Raji (cell line): Measurements from ENCODE around the gene RNU6-1.

Source experiments
- POLR2A ChIP-seq: IDR thresholded peaks from 2 replicates; pipeline ENCODE4 v1.6.1; 2011; ENCODE audit warnings: low read depth, low read length, control low read depth; ENCODE audit not compliant: insufficient read depth

Gene RNU6-1

DNA sequence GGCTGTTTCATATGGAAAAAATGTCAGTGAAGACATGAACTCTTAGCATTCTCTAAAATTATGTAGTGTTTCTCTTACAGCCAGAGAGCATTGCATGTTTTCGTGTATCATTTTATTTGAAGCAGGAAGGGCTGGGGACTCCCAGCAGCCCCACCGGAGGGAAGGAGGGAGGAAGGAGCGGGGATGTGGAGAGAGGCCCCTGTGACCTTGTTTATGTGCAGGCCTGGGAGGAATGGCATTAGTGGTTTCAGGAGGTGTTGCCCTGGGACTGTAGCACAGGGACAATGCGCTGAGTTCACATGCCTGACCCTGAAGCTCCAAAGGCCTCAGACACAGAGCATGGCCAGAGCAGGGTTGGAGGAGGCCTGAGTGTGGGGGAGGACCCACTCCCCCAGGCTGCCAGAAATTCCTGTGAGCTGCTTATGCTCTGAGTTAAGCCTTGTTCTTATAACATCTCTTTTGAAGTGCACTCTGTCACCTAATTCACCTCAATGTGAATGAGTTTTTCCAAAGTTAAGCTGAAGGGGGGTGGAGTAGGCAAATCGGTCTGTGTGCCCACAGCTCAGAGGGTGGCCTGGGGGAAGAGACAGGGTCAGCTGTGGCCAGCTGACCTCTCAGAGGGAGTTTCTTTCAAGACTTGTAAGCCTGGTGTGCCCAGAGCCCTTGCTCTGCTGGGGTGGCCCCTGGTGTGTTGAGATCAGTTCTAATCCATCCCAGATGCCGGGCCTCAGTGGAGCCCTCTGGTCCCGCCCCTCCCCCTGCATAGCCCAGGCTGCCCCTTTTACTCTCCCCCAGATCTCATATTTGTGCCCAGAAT is 3.9 kb upstream of the RNU6-1 start:
- no peak for TF ChIP-seq POLR2A

DNA sequence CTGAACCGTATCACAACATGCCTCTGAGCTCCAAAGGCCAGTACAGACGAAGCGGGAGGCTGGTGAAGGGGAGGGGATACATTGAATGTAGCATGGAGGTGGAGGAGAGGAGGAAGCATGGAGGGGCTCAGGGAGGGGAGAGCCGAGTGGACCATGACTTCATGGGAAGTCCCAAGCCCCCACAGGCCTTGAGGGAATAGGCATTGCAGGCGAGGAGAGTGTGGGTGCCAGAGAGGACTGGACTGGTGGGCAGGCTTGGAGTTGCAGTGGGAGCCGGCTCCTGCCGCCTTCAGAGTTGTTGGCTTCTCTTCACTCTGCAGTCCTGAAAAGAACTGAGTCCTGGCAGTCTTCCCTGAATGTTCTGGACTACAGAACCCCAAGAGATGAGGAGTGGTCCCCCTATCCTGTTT is 3.3 kb upstream of the RNU6-1 start:
- TF ChIP-seq POLR2A: no peak

DNA sequence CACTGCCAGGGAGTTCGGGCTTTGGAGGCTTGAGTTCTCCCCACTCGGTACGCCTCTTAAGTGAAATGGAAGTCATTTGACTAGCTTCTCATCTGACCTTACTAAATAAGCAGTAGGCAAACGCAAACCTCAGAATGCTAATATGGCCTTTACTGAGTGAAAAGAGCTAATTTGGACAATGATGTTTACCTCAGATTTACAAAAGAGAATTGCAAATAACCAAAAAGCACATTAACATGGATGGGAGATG is 1.6 kb upstream of the RNU6-1 start:
- no peak; the same call in 1 of the 2 replicates for TF ChIP-seq POLR2A

DNA sequence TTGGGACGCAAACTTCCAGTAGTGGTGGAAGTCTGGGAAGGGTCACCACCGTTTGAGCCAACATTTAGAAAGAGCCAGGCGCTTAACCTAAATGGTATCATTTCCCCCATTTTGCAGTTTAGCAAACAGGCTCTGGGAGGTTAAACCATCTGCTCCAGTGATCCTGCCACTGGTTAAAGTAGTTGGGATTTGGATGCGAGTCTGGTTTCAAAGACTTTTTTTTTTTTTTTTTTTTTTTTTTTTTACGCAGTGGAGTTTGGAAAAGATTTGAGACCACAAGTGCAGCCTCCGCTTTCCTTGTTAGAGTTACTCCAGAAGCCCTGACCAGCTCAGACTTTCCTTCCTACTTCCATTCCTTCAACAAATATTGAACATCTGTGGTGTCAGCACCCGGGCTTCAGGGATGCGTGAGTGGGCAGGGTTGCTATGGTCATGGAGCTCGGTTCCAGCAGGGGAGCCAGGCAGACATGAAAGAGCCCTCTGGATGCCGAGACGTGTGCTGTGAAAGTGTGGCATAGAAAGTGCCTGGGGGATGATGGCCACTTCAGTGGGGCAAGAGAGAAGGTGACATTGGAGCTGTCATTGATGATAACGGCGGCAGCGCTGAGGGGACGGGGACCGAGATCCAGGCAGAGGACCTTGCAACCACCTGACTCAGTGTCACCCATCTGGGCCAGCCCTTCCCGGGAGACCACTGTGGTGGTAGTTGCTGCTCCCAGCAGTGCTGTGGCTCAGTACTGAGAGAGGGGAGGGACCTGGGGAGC is 1.1 kb upstream of the RNU6-1 start:
- TF ChIP-seq POLR2A: peak; percentile 43; the same call in 1 of the 2 replicates

DNA sequence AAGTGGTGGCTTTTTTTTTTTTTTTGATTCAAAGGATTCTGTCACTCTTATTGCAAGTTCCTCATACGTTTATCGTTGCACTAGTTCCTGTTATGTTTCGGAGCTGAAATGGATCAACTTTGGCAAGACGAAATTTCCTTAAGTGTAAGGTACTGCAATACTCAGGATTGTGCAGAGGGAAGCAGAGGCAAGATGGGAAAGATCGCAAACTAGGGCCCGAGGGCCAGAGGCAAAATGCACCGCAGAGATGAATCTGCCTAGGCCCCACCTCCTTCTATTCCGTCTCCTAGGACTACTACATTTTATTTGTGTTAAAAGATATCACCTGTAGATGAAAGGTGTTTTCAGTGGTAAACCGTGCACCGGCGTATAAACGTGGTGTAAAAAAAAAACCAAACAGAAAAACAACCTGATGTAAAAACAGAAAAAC is 331 bp downstream of the RNU6-1 start:
- no peak for TF ChIP-seq POLR2A

DNA sequence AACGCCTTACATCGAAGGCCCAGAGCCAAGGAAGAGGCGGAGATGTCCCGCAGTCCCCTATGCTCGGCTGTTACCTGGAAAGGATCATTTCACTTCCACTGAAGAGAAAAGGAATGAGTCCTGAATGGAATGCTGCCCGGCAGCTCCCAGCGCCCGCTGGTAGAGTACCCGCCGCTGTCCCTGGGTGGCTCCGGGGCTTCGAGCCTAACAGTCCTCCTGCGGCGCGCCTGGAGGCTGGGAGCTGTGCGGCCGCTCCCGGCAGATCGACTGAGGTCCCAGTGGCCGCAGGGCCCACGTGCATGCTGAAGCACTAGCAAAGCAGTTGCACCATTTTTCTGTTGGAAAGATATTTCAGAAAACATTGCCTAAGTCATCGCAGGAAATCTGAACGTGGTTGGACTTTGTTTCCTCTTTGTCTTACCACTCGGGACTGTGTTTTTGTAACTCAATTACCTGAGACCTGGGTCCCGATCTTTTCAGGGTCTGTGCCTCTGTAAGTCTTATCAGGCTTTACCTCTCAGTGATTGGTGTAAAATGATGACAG is 984 bp downstream of the RNU6-1 start:
- no peak for TF ChIP-seq POLR2A

DNA sequence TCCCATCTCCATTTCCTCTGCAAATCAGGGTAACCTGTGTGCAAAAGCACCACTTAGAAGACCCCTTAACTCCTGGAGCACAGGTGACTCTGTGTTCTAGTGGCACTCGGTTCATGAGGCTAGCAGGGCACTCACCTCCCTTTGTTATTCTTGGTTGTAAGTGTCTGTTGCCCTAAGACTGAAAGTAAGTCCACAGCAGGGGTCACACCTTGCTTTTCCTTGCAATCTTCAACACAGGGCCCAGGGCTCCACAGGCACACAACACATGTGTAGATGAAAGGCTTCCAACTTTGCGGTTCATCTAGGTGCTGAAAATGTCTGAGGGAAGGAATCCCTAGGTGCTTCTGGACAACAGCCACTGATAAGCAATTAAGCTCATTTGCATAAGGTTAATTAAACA is 2.9 kb downstream of the RNU6-1 start:
- TF ChIP-seq POLR2A: no peak

DNA sequence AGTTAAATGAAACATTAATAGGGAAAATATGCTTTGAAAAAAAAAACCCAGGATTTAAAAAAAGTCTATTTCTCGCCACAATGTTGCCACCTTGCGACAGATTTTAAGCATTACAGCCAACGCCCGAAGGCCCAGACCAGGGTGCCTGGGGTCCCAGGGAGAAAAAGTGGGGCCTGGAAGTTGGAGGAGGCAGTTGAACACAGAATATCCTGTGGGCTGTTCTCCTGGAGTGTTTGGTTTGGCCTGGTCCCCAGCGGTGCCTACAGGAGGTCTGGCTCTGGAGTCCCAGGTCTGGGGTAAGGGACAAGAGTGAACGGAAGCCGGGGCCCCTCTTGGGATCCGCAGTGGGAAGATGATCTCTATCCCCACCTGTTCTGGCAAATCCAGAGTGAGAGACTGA is 3.4 kb downstream of the RNU6-1 start:
- no peak for TF ChIP-seq POLR2A

DNA sequence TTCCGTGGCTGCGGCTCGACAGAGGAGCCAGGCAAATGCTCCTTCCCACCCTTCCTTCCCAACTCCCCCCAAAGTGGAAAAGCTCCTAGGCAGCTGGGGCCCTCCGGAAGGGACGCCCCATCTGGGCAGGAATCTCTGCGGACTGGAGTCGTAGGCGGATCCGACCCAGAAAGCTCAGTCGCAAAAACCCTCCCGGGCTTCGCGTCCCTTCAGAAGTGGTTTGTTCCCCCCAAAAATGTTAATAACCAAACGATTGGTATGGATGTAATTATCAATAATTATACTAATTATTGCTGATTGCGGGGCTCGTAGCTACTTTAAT is 3.8 kb downstream of the RNU6-1 start:
- no peak for TF ChIP-seq POLR2A

DNA sequence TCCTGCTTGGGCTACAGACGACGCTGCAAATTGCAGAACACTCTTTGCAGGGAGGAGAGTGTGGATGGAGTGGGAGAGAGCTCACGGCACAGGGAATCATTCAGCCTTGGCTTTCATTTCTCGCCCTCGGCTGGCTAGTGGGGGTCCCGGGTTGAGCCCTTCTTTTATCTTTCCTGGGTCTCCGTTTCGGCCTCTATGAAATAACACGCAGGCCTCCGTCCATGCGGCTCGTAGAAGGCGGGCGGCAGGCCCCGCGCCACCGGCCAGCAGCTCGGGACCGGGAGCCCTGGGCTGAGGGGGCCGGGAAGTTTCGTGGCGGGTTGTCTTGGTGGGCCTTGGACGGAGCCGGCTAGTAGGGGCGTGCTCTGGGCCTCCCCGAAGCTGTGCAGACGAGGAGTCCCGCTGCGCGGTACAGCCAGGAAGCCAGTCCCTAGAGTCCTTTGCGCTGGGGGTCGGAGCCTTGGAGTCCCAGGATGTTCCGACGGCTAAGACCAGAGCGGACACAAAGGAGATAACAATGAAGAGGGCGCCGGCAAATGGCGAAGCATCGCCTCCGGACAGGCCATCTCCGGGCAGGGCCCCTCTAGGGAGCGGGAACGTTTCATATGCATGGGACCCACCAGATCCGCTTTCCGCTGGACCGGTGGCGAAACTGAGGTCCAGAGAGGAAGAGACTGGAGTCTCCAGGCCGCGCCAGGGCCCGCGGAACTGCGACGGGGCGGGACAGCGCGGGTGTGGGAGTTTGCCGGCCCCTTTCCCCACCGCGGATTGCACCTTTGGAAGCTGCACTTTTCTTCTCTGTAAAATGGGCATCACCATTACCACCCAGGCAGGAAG is 4.3 kb downstream of the RNU6-1 start:
- no peak for TF ChIP-seq POLR2A

DNA sequence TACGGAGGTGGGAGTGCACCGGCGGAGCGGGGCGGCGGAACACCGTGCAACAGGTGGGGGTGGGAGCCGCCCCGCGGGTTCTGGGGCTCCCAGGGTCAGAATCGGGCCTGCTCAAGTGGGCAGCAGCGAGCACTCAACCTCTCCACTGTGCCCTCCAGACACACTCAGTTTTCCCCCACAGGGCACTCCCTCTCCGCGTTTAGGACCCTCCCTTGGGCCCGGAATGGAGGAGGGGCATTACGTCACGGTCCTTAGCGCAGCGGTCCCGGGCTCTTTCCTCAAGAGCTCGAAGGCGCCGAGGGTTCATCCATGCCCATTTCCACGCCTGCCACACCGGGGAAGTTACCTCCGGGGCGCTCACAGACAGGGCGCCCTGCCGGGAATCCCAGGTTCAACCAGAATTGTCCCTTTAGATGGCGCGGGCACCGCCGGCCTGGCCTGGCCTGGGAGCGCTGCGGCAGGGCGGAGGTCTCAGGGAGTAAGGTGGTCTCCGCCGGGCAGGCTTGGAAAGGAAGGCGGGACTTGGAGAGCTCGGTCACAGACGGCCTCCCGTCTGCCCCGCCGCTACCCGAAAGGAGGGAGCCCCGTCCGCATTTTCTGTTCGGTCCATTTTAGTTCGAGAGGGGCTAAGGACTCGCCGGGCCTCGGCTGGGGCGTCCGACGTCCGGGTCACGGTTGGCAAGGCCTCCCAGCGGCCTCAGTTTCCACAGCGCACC is 5.1 kb downstream of the RNU6-1 start:
- TF ChIP-seq POLR2A: no peak

DNA sequence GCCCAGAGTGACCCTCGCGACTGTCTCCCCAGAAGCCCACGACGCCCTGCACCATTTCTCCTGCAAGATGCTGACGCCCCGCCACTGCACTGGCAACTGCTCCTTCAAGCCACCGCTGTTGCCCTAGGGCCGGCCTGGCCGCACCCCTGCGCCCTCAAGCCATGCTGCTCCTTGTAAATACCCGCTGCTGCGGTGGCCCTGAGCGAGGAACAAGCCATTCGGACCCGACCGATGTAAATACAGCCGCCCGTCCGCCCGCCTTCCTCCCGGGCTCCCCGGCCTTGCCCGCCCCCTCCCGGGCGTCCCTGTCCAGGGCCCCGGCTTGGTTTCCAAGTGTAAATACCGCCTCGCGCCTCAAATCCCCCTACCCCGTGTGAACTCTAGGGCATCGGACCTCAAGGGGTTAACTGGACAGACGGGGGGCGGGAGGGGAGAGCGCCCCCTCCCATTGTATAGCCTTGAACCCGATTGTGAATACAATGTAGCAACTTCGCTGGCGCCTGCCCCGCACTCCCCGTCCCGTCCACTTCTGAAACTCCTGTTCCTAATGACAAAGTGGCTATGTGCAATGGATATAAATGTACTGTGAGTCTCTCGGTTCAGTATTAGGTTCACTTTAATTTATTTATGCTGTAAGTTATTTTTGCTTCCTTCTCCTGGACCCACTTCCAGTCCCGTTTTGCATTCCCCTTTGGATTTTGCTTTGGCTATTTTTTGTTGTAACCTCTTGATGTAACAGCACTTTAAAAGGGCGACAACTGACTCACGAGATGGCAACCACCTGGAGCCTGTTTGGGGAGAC is 5.9 kb downstream of the RNU6-1 start:
- no peak for TF ChIP-seq POLR2A

DNA sequence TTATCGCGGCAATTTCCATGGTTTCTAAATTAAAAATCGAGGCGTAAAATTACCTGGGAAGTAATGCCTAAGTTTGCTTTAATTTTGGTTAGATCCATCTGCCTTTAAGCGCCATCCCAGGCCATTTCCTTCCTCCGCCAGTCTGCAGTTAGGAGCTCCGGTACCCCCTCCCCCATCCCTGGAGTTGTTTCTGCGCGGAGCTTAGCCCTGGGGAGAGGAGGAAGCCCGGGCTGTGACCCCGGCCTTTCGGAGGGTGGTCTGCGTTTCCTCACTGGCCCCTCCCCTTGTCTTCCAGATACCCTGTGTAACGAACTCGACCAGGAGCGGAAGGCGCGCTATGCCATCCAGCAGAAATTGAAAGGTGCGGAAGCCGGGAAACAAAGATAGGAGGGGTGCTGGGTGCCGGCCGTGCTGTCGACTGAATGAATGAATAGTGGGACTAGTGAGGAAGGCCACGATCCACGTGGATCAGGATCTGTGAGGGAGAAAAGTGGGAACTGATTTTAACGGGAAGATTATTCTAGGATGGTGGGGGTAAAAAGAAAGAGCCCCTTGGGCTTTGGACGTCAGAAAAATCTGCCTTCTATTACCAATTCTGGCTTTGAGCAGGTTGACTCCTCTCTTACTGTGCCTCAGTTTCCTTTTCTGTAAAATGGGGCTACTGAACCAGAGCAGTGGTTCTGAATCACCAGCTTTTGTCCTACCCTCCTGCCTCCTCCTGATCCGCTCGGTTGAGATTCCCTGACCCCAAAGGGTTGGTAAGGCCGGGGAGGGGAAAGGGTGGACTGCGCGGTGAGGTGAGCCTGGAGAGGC is 6.7 kb downstream of the RNU6-1 start:
- TF ChIP-seq POLR2A: no peak
